Endothelial cell of hepatic sinusoid (primary cell): ENCODE data around the gene MBD2.
"Not testable (repeated sequence)": the region's sequence is repeated elsewhere in the genome, so short reads cannot be mapped to it uniquely, and the experiment has no call there.

Experiments
- in situ Hi-C: cut with HindIII; loops from 2 replicates; pipeline ENCODE4 v1.10.0; 2017; ENCODE audit warnings: low sequenced_read_pairs

Gene MBD2

GRCh38 chr18:54154231-54154630 is 70.2 kb downstream of the MBD2 start:
- in situ Hi-C loops, result no loop called here

GRCh38 chr18:54151376-54151775 is 73.1 kb downstream of the MBD2 start:
- in situ Hi-C loops, result no loop called here

- in situ Hi-C loops, result no loop called here
Measured at GRCh38 chr18:54150226-54150625, 74.2 kb downstream of the MBD2 start.

- in situ Hi-C loops, result no loop called here
Measured at GRCh38 chr18:54149078-54149697, 75.3 kb downstream of the MBD2 start.

GRCh38 chr18:54148678-54149077 is 75.8 kb downstream of the MBD2 start:
- in situ Hi-C loops, result no loop called here

GRCh38 chr18:54148151-54148550 is 76.3 kb downstream of the MBD2 start:
- in situ Hi-C loops, result no loop called here

- in situ Hi-C loops, result no loop called here
Measured at GRCh38 chr18:54147439-54147838, 77.0 kb downstream of the MBD2 start.

- in situ Hi-C loops, result no loop called here
Measured at GRCh38 chr18:54141041-54141608, 83.3 kb downstream of the MBD2 start.

- in situ Hi-C loops, result no loop called here
Measured at GRCh38 chr18:54140641-54141040, 83.8 kb downstream of the MBD2 start.

GRCh38 chr18:54135216-54135615 is 89.3 kb downstream of the MBD2 start:
- in situ Hi-C loops, result no loop called here

GRCh38 chr18:54134053-54134452 is 90.4 kb downstream of the MBD2 start:
- in situ Hi-C loops, result no loop called here

GRCh38 chr18:54130631-54131030 is 93.8 kb downstream of the MBD2 start:
- in situ Hi-C loops, result no loop called here

- in situ Hi-C loops, result no loop called here
Measured at GRCh38 chr18:54130177-54130576, 94.3 kb downstream of the MBD2 start.

GRCh38 chr18:54129448-54130067 is 94.9 kb downstream of the MBD2 start:
- in situ Hi-C loops, result no loop called here

- in situ Hi-C loops, result no loop called here
Measured at GRCh38 chr18:54127759-54128378, 96.6 kb downstream of the MBD2 start.

- in situ Hi-C loops, result no loop called here
Measured at GRCh38 chr18:54125429-54125828, 99.0 kb downstream of the MBD2 start.

GRCh38 chr18:54123720-54124440 is 100.6 kb downstream of the MBD2 start:
- in situ Hi-C loops, result not testable (repeated sequence)

- in situ Hi-C loops, result no loop called here
Measured at GRCh38 chr18:54119524-54120019, 104.9 kb downstream of the MBD2 start.

GRCh38 chr18:54117853-54118773 is 106.4 kb downstream of the MBD2 start:
- in situ Hi-C loops, result no loop called here
